CD4-positive, alpha-beta T cell (primary cell): Measurements from ENCODE around the gene CDC42BPG. TPM values are rescaled to one million over a fixed set of nuclear protein-coding genes. Genes with fewer than 3 reads are reported as not detected.

Experiments
- ATAC-seq: fragments of 200-7000 bp; cut with Tn5 transposase; one replicate; pipeline ENCODE4 v1.10.0; 2022; ENCODE audit warnings: mild to moderate bottlenecking; ENCODE audit not compliant: poor library complexity
- CTCF ChIA-PET: fragments of 350-600 bp; sonication (Branson Sonifier 250); formaldehyde crosslinking; loops from one replicate; lab custom pipeline; 2021; ENCODE audit warnings: antibody characterized with exemption, inconsistent platforms; lab: Charles Lee
- POLR2A ChIA-PET: fragments of 350-600 bp; sonication (Branson Sonifier 250); formaldehyde crosslinking; loops from one replicate; lab custom pipeline; 2021; ENCODE audit warnings: antibody characterized with exemption, inconsistent platforms; lab: Charles Lee
- DNase-seq, 14 experiments: peaks; one replicate each; pipeline ENCODE4 v3.0.0-alpha.2; 2013 to 2020; ENCODE audit warnings: mixed read lengths in 2 of 14
- H3K27ac ChIP-seq, 2 donors: one replicate each; pipeline versions ENCODE4 v1.5.1 to v1.7.0; 2013; ENCODE audit warnings: low read length in 2 of 2, low read depth in 1 of 2, mild to moderate bottlenecking in 1 of 2
- H3K27me3 ChIP-seq, 2 experiments: 1 replicate in 1 of 2; 2 replicates in 1 of 2; pipeline versions ENCODE4 v1.6.1 to v1.7.0; 2013; ENCODE audit warnings: low read length in 2 of 2, control low read depth in 1 of 2, mild to moderate bottlenecking in 1 of 2, moderate library complexity in 1 of 2; ENCODE audit not compliant: insufficient read depth in 2 of 2, control insufficient read depth in 1 of 2
- H3K36me3 ChIP-seq: one replicate; pipeline ENCODE4 v1.6.1; 2013; ENCODE audit warnings: low read length, control low read depth; ENCODE audit not compliant: insufficient read depth
- H3K4me1 ChIP-seq: one replicate; pipeline ENCODE4 v1.6.1; 2013; ENCODE audit warnings: low read length, control low read depth; ENCODE audit not compliant: insufficient read depth
- H3K4me3 ChIP-seq: one replicate; pipeline ENCODE4 v1.5.1; 2013; ENCODE audit warnings: mild to moderate bottlenecking, low read length, moderate library complexity
- H3K9me3 ChIP-seq, 2 experiments: 1 replicate in 1 of 2; 2 replicates in 1 of 2; pipeline versions ENCODE4 v1.6.1 to v1.7.0; 2013; ENCODE audit warnings: low read length in 2 of 2, mild to moderate bottlenecking in 2 of 2, control low read depth in 1 of 2, moderate library complexity in 1 of 2; ENCODE audit not compliant: control insufficient read depth in 1 of 2, insufficient read depth in 1 of 2
- H3K27ac Mint-ChIP-seq: one replicate; pipeline ENCODE4 v1.8.0; 2020; ENCODE audit warnings: mixed read lengths
- H3K27me3 Mint-ChIP-seq: one replicate; pipeline ENCODE4 v1.8.0; 2021; ENCODE audit warnings: mixed read lengths
- H3K36me3 Mint-ChIP-seq: one replicate; pipeline ENCODE4 v1.8.0; 2021; ENCODE audit warnings: low read depth, mixed read lengths
- H3K4me1 Mint-ChIP-seq: one replicate; pipeline ENCODE4 v1.8.0; 2021; ENCODE audit warnings: low read depth, mixed read lengths
- H3K4me3 Mint-ChIP-seq: one replicate; pipeline ENCODE4 v1.8.0; 2020; ENCODE audit warnings: mild to moderate bottlenecking, mixed read lengths
- H3K9me3 Mint-ChIP-seq: one replicate; pipeline ENCODE4 v1.8.0; 2020; ENCODE audit warnings: mixed read lengths
- CTCF ChIP-seq: fragments of 200-600 bp; IDR thresholded peaks from one replicate; pipeline ENCODE4 v1.8.0; 2022; ENCODE audit warnings: antibody characterized with exemption, mild to moderate bottlenecking
- intact Hi-C, 2 experiments: fragments of 100-400 bp; cut with DNase I in 1 of 2; cut with micrococcal nuclease in 1 of 2; formaldehyde crosslinking; loops; one replicate each; pipeline versions ENCODE4 v1.15.1 to v1.9.0; 2023 to 2025; cut with DNase I, micrococcal nuclease
- total RNA-seq, 174 experiments: library from RNA in 2 of 174; stranded (reverse) in 2 of 174; gene quantifications; one replicate each; pipeline ENCODE4 v1.2.3 and lab custom pipeline; 2021 to 2026

CDC42BPG gene
- total RNA-seq, 2 experiments from 2014 or later: 6.9 to 9.7 TPM

GRCh38 chr11:64777449-64778222 lies 66.8 kb downstream of the CDC42BPG start:
- no peaks in the 10 kb centered on the region for H3K27me3 Mint-ChIP-seq
- Histone ChIP-seq H3K27me3 (no peaks in the 10 kb centered on the region), H3K4me1 (peaks cover 63% of the 10 kb centered on the region), H3K9me3 (no peaks in the 10 kb centered on the region), H3K27ac (peak overlapping the region; percentile 56 to 94), H3K4me3 (peak overlapping the region; percentile 74), H3K36me3 (peaks cover 48% of the 10 kb centered on the region)
- peak overlapping the region; percentile 95 for H3K4me3 Mint-ChIP-seq
- intact Hi-C loops: loop anchor here (1.0 to 10.0 kb wide), 6 partner anchors 10 to 100 kb away; partner anchors contain the start of genes RASGRP2 (in 2 of the 2), EHD1 (in 1 of the 2) and MEN1 (in 1 of the 2)
- ATAC-seq (peak; percentile 2), DNase-seq (peak; percentile 56 to 95 (median 82))
- H3K27ac Mint-ChIP-seq: peak overlapping the region; percentile 92
- ChIA-PET CTCF (interaction anchor here (4.1 kb wide), 1 partner anchor 34 kb away, joined by 28 read pairs; the partner anchor contains the start of gene RASGRP2), POLR2A (interaction anchor here (0.6 to 11.6 kb wide), 25 partner anchors 10 to 1922 kb away, joined by 3 to 596 read pairs (median 9); partner anchors contain the start of genes CDC42BPG, FAU, MALAT1 and MAP4K2)
- H3K36me3 Mint-ChIP-seq: peaks cover 60% of the 10 kb centered on the region
- H3K4me1 Mint-ChIP-seq: peaks cover 81% of the 10 kb centered on the region
- no peaks in the 10 kb centered on the region for H3K9me3 Mint-ChIP-seq
- TF ChIP-seq CTCF: no peak

GRCh38 chr11:64776875-64777274 lies 67.6 kb downstream of the CDC42BPG start:
- peak overlapping the region; percentile 74 for H3K4me3 ChIP-seq
- no peaks in the 10 kb centered on the region for H3K27me3 Mint-ChIP-seq
- peak overlapping the region; percentile 21 to 56 for H3K27ac ChIP-seq
- ATAC-seq: no peak
- H3K36me3 Mint-ChIP-seq: peaks cover 68% of the 10 kb centered on the region
- H3K4me1 Mint-ChIP-seq: peaks cover 85% of the 10 kb centered on the region
- peak in 2 of 14 experiments; percentile 23 to 34 for DNase-seq
- no peaks in the 10 kb centered on the region for H3K9me3 ChIP-seq
- peak overlapping the region; percentile 95 for H3K4me3 Mint-ChIP-seq
- no peaks in the 10 kb centered on the region for H3K27me3 ChIP-seq
- peaks cover 55% of the 10 kb centered on the region for H3K36me3 ChIP-seq
- peak overlapping the region; percentile 92 for H3K27ac Mint-ChIP-seq
- intact Hi-C loops: loop anchor here (1.0 to 10.0 kb wide), 4 partner anchors 10 to 100 kb away; partner anchors contain the start of genes EHD1 (in 1 of the 2) and RASGRP2 (in 1 of the 2)
- H3K4me1 ChIP-seq: peaks cover 66% of the 10 kb centered on the region
- TF ChIP-seq CTCF: no peak
- CTCF ChIA-PET: interaction anchor here (0.5 to 4.1 kb wide), 4 partner anchors 9 to 572 kb away, joined by 3 to 28 read pairs (median 4); partner anchors contain the start of genes CDC42BPG and RASGRP2
- POLR2A ChIA-PET: interaction anchor here (0.6 to 11.6 kb wide), 9 partner anchors 12 to 591 kb away, joined by 3 to 596 read pairs (median 4); partner anchors contain the start of genes MAP4K2, MEN1, PYGM and RASGRP2
- no peaks in the 10 kb centered on the region for H3K9me3 Mint-ChIP-seq

GRCh38 chr11:64776425-64776824 lies 68.0 kb downstream of the CDC42BPG start:
- ATAC-seq: no peak
- Mint-ChIP-seq H3K4me1 (peaks cover 89% of the 10 kb centered on the region), H3K36me3 (peaks cover 72% of the 10 kb centered on the region), H3K9me3 (no peaks in the 10 kb centered on the region), H3K27me3 (no peaks in the 10 kb centered on the region), H3K27ac (peak overlapping the region; percentile 92), H3K4me3 (peak overlapping the region; percentile 95)
- peak overlapping the region; percentile 74 for H3K4me3 ChIP-seq
- peaks cover 71% of the 10 kb centered on the region for H3K4me1 ChIP-seq
- no peaks in the 10 kb centered on the region for H3K27me3 ChIP-seq
- TF ChIP-seq CTCF: no peak
- intact Hi-C loops: loop anchor here (5.0 to 10.0 kb wide), 3 partner anchors 34 to 101 kb away; partner anchors contain the start of genes EHD1 (in 1 of the 2) and RASGRP2 (in 1 of the 2)
- H3K36me3 ChIP-seq: peaks cover 59% of the 10 kb centered on the region
- H3K9me3 ChIP-seq: no peaks in the 10 kb centered on the region
- peak in 1 of 14 experiments; percentile 12 for DNase-seq
- H3K27ac ChIP-seq: peak overlapping the region in 1 of 2 donors; percentile 21
- CTCF ChIA-PET: interaction anchor here (0.5 to 4.1 kb wide), 5 partner anchors 8 to 572 kb away, joined by 3 to 28 read pairs (median 5); partner anchors contain the start of genes CDC42BPG and RASGRP2
- POLR2A ChIA-PET: interaction anchor here (0.9 to 11.6 kb wide), 7 partner anchors 11 to 341 kb away, joined by 3 to 596 read pairs (median 4); partner anchors contain the start of genes MAP4K2, MEN1, PYGM and RASGRP2
